ENCODE measurements around the gene XYLT1.

Gene XYLT1

GRCh38 chr16:17362946-17363345 lies 107.8 kb downstream of the XYLT1 start:
- H3K27me3 ChIP-seq: no peaks in the 10 kb centered on the region
- H3K4me1 ChIP-seq: peaks cover 0 to 57% (median 46%) of the 10 kb centered on the region in 4 donors
- no peaks in the 10 kb centered on the region for H3K36me3 ChIP-seq
- H3K9me3 ChIP-seq: no peaks in the 10 kb centered on the region
- no peak overlapping the region for H3K27ac ChIP-seq
- H3K4me3 ChIP-seq: no peak overlapping the region
- DNase-seq: no peak
- intact Hi-C loops (cut with DNase I; ENCODE audit: low total_unique reads): no loop called here
- no peak for TF ChIP-seq CTCF (IDR thresholded peaks at IDR 0.05)

GRCh38 chr16:17362183-17362582 lies 108.6 kb downstream of the XYLT1 start:
- DNase-seq: no peak
- Histone ChIP-seq H3K36me3 (no peaks in the 10 kb centered on the region), H3K4me3 (no peak overlapping the region), H3K9me3 (no peaks in the 10 kb centered on the region), H3K4me1 (peaks cover 0 to 62% (median 46%) of the 10 kb centered on the region in 4 donors), H3K27me3 (no peaks in the 10 kb centered on the region), H3K27ac (no peak overlapping the region)
- intact Hi-C loops (cut with DNase I; ENCODE audit: low total_unique reads): no loop called here
- TF ChIP-seq CTCF (IDR thresholded peaks at IDR 0.05): no peak

- no peak overlapping the region for H3K27ac ChIP-seq
- H3K36me3 ChIP-seq: no peaks in the 10 kb centered on the region
- no peak for TF ChIP-seq CTCF (IDR thresholded peaks at IDR 0.05)
- intact Hi-C loops (cut with DNase I; ENCODE audit: low total_unique reads): no loop called here
- peaks cover 0 to 52% (median 41%) of the 10 kb centered on the region in 4 donors for H3K4me1 ChIP-seq
- H3K4me3 ChIP-seq: no peak overlapping the region
- H3K9me3 ChIP-seq: no peaks in the 10 kb centered on the region
- no peak for DNase-seq
- H3K27me3 ChIP-seq: no peaks in the 10 kb centered on the region
Measured at GRCh38 chr16:17360693-17361122, 110.1 kb downstream of the XYLT1 start.

GRCh38 chr16:17359788-17360390 lies 110.9 kb downstream of the XYLT1 start:
- Histone ChIP-seq H3K4me3 (no peak overlapping the region), H3K27ac (peak overlapping the region; percentile 57 to 63), H3K4me1 (peaks cover 0 to 44% (median 34%) of the 10 kb centered on the region in 4 donors), H3K9me3 (no peaks in the 10 kb centered on the region), H3K36me3 (no peaks in the 10 kb centered on the region), H3K27me3 (no peaks in the 10 kb centered on the region)
- TF ChIP-seq CTCF (IDR thresholded peaks at IDR 0.05): no peak
- intact Hi-C loops (cut with DNase I; ENCODE audit: low total_unique reads): no loop called here
- DNase-seq: no peak

- Histone ChIP-seq H3K4me1 (peaks cover 0 to 34% (median 28%) of the 10 kb centered on the region in 4 donors), H3K27me3 (no peaks in the 10 kb centered on the region), H3K9me3 (no peaks in the 10 kb centered on the region), H3K4me3 (no peak overlapping the region), H3K27ac (peak overlapping the region; percentile 57 to 63), H3K36me3 (no peaks in the 10 kb centered on the region)
- DNase-seq: no peak
- intact Hi-C loops (cut with DNase I; ENCODE audit: low total_unique reads): no loop called here
- TF ChIP-seq CTCF (IDR thresholded peaks at IDR 0.05): no peak
Measured at GRCh38 chr16:17358846-17359245, 111.9 kb downstream of the XYLT1 start.

All from tibial artery (tissue), 4 donors.